Type B pancreatic cell (in vitro differentiated cells): ENCODE data around the gene EML3. TPM values are rescaled to one million over a fixed set of nuclear protein-coding genes. Genes with fewer than 3 reads are reported as not detected.

Experiments
- DNase-seq: peaks from one replicate; pipeline ENCODE4 v3.0.0; 2021; ENCODE audit warnings: mixed read lengths; ENCODE audit not compliant: unreplicated experiment; ENCODE audit errors: extremely low spot score
- H3K27ac Mint-ChIP-seq: 2 replicates; pipeline ENCODE4 v1.8.0; 2021; ENCODE audit warnings: mild to moderate bottlenecking, mixed read lengths
- H3K27me3 Mint-ChIP-seq: 2 replicates; pipeline ENCODE4 v1.8.0; 2021; ENCODE audit warnings: mixed read lengths
- H3K36me3 Mint-ChIP-seq: 2 replicates; pipeline ENCODE4 v1.8.0; 2021; ENCODE audit warnings: mixed read lengths
- H3K4me1 Mint-ChIP-seq: one replicate; pipeline ENCODE4 v1.8.0; 2021; ENCODE audit warnings: mixed read lengths; ENCODE audit not compliant: unreplicated experiment
- H3K4me3 Mint-ChIP-seq: 2 replicates; pipeline ENCODE4 v1.8.0; 2021; ENCODE audit warnings: mild to moderate bottlenecking, mixed read lengths
- H3K9me3 Mint-ChIP-seq: 2 replicates; pipeline ENCODE4 v1.8.0; 2021; ENCODE audit warnings: mixed read lengths
- CTCF ChIP-seq: fragments of 200-600 bp; sonication (generic); conservative IDR thresholded peaks from 2 replicates; pipeline ENCODE4 v1.5.0; 2021; ENCODE audit warnings: antibody characterized with exemption, mild to moderate bottlenecking
- total RNA-seq: library from RNA; stranded (reverse); gene quantifications from 2 replicates; pipeline ENCODE4 v1.2.1, GENCODE V29; 2021; ENCODE audit warnings: low replicate concordance

Gene EML3
- total RNA-seq, 1 donor from 2014 or later = 46.0 TPM

DNA sequence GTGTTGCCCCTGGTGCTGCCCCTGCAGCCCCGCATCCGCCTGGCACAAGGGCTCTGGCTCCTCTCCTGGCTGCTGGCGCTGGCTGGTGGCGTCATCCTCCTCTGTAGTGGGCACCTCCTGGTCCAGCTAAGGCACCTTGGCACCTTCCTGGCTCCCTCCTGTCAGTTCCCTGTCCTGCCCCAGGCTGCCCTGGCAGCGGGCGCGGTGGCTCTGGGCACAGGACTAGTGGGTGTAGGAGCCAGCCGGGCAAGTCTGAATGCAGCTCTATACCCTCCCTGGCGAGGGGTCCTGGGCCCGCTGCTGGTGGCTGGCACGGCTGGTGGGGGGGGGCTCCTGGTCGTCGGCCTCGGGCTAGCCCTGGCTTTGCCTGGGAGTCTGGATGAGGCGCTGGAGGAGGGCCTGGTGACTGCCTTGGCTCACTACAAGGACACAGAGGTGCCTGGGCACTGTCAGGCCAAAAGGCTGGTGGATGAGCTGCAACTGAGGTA lies 760 bp upstream of the EML3 start:
- H3K4me3 Mint-ChIP-seq = peak overlapping the region; percentile 84

DNA sequence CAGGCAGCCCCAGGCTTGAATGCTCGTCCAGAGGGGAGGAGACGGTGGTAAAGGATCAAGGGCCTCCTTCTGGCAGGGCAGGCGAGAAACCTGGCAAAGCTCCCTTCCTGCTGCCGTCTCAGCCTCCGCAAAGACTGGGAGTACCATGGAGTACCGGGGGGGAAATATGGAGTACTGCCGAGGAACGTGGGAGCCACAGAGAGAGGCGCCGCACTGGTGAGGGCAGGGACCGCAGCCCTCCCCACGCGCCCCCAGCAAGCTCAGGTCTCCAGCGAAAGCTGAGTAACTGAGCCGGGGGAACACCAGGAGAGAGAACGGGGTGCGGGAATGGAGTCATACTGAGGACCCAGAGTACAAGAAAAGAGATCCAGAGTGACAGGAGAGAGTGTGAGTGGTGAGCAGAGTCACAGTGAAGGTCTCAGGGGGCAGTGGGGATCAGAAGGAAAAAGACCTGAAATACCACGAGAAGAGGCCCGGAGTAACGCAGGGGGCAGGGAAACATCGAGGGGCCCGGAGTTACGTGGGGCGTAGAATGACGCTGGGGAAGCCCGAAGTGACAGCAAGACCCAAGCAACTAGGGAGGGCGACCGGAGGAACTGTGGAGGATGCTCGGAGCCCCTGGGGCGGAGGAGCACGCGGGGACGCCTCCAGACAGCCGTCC lies 740 bp downstream of the EML3 start:
- DNase-seq = no peak
- peak overlapping the region; percentile 99 for H3K4me3 Mint-ChIP-seq
- TF ChIP-seq CTCF = no peak
- H3K36me3 Mint-ChIP-seq = peaks cover 4% of the 10 kb centered on the region
- H3K4me1 Mint-ChIP-seq = peaks cover 21% of the 10 kb centered on the region
- H3K27ac Mint-ChIP-seq = peak overlapping the region; percentile 97
- no peaks in the 10 kb centered on the region for H3K9me3 Mint-ChIP-seq
- H3K27me3 Mint-ChIP-seq = no peaks in the 10 kb centered on the region

More for the DNA sequence above, 760 bp upstream of the EML3 start:
- peaks cover 13% of the 10 kb centered on the region for H3K4me1 Mint-ChIP-seq
- peak overlapping the region; percentile 90 for H3K27ac Mint-ChIP-seq
- no peak for TF ChIP-seq CTCF
- H3K27me3 Mint-ChIP-seq = no peaks in the 10 kb centered on the region
- H3K36me3 Mint-ChIP-seq = peaks cover 4% of the 10 kb centered on the region
- no peak for DNase-seq
- H3K9me3 Mint-ChIP-seq = no peaks in the 10 kb centered on the region

GRCh38 chr11:62610814-62611704 lies 1.5 kb downstream of the EML3 start:
- peak overlapping the region; percentile 99 for H3K4me3 Mint-ChIP-seq
- H3K27ac Mint-ChIP-seq = peak overlapping the region; percentile 97
- no peak for TF ChIP-seq CTCF
- no peaks in the 10 kb centered on the region for H3K9me3 Mint-ChIP-seq
- H3K4me1 Mint-ChIP-seq = peaks cover 26% of the 10 kb centered on the region
- peaks cover 4% of the 10 kb centered on the region for H3K36me3 Mint-ChIP-seq
- H3K27me3 Mint-ChIP-seq = no peaks in the 10 kb centered on the region
- DNase-seq = no peak

DNA sequence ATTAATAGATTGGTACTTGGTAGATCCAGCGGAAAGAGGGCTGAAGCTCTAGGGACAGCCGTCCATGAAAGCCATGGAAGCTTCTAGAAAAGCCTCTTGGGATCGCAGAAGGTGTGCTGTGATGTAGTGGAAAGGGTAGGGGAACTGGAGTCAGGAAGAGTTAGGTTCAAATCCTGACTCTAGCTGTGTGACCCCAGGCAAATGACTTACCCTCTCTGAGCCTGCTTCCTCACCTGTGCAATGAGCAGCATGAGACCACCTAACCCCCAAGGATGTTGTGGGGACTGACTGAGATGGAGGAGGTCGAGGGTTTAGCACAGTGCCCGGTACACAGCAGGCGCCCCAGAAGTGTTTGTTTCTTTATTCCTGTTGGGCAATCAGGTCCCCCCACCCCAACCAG lies 2.2 kb downstream of the EML3 start:
- Mint-ChIP-seq H3K27ac (peak overlapping the region; percentile 46), H3K36me3 (peaks cover 4% of the 10 kb centered on the region), H3K27me3 (no peaks in the 10 kb centered on the region), H3K4me1 (peaks cover 27% of the 10 kb centered on the region), H3K4me3 (peak overlapping the region; percentile 78), H3K9me3 (no peaks in the 10 kb centered on the region)
- no peak for DNase-seq
- TF ChIP-seq CTCF = no peak

DNA sequence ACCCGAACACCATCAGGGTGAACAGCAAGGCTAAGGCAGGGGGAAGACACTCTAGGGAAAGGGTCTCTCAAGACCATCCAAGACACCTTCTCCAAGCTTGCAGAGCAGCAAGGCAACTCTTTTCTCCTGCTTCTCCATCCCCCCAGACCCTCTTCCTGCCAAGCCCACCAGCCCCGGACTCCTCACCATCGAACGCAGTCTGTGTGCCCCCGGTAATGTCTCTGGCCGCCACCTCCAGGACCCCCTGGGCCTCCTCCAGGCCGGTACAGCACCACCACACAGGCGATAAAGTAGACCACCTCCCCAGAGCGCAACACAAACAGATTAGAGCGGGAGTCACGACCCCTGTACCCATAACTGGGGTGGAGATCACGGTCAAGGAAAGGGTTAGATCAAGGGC lies 3.8 kb downstream of the EML3 start:
- TF ChIP-seq CTCF = no peak
- Mint-ChIP-seq H3K27me3 (no peaks in the 10 kb centered on the region), H3K4me3 (peak overlapping the region; percentile 34), H3K9me3 (no peaks in the 10 kb centered on the region), H3K36me3 (no peaks in the 10 kb centered on the region), H3K4me1 (peaks cover 37% of the 10 kb centered on the region), H3K27ac (peak overlapping the region; percentile 13)
- DNase-seq = no peak
